Measurements from ENCODE around the gene PYGO2. TPM values are rescaled to one million over a fixed set of nuclear protein-coding genes. Genes with fewer than 3 reads are reported as not detected.
A peak's percentile ranks its signal among the peaks of the same experiment; 100 is the strongest.

Gene PYGO2
- total RNA-seq, 1 experiment from 2014 or later, result 33.2 TPM

DNA sequence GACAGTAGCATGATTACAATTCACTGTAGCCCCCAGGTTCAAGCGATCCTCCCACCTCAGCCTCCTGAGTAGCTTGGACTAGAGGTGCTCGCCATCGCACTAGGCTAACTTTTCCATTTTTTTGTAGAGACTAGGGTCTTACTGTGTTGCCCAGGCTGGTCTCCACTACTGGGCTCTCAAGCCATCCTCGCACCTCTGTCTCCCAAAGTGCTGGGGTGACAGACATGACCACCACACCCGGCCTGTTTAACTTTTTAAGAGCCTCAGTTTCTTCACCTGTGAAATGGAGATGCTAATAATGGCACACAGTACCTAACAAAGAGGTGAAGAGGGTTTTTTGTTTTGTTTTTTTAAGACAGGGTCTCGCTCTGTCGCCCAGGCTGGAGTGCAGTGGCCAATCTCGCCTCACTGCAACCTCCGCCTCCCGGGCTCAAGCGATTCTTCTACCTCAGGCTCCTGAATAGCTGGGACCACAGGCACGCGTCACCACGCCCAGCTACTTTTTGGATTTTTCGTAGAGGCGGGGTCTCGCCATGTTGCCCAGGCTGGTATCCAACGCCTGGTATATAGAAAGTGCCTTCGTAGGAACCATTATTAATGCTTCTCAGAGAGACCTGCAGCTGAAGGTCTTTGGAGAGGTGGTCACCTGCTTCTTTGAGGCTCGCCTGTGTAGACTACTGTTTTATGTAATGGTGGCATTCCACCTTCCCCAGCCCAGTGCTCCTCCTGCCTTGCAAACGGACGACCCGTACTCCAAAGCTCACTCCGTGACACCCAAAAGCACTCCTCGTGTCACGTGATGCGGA is 25.6 kb downstream of the PYGO2 start:
- no peak for DNase-seq
- Histone ChIP-seq H3K9me2 (ENCODE audit: insufficient read depth) (no peaks in the 10 kb centered on the region), H4K20me1 (ENCODE audit: insufficient read depth) (no peaks in the 10 kb centered on the region), H3K79me2 (ENCODE audit: low read depth) (peaks cover 5% of the 10 kb centered on the region; the same call in 1 of the 2 replicates), H3K27ac (peak overlapping the region; percentile 93), H3F3A (ENCODE audit: insufficient read depth, low read depth) (peaks cover 36% of the 10 kb centered on the region; the same call in 1 of the 2 replicates), H3K4me3 (peak overlapping the region; percentile 62), H3K4me2 (peak overlapping the region; percentile 82), H3K36me3 (ENCODE audit: low read depth) (no peaks in the 10 kb centered on the region), H3K4me1 (replicated peaks; ENCODE audit: insufficient read depth) (peaks cover 50% of the 10 kb centered on the region), H2AFZ (peak overlapping the region; percentile 95), H3K27me3 (ENCODE audit: insufficient read depth, low read depth) (no peaks in the 10 kb centered on the region), H3K9me3 (ENCODE audit: insufficient read depth, low read depth) (no peaks in the 10 kb centered on the region)
- TSS peak; percentile 59 for BruUV-seq (replicated peaks)
- intact Hi-C loops (cut with micrococcal nuclease; ENCODE audit: unreplicated experiment), result loop anchor here (2.0 to 5.0 kb wide), 4 partner anchors 65 to 377 kb away; partner anchors contain the start of gene UBE2Q1
- TF ChIP-seq, protein P1, sequence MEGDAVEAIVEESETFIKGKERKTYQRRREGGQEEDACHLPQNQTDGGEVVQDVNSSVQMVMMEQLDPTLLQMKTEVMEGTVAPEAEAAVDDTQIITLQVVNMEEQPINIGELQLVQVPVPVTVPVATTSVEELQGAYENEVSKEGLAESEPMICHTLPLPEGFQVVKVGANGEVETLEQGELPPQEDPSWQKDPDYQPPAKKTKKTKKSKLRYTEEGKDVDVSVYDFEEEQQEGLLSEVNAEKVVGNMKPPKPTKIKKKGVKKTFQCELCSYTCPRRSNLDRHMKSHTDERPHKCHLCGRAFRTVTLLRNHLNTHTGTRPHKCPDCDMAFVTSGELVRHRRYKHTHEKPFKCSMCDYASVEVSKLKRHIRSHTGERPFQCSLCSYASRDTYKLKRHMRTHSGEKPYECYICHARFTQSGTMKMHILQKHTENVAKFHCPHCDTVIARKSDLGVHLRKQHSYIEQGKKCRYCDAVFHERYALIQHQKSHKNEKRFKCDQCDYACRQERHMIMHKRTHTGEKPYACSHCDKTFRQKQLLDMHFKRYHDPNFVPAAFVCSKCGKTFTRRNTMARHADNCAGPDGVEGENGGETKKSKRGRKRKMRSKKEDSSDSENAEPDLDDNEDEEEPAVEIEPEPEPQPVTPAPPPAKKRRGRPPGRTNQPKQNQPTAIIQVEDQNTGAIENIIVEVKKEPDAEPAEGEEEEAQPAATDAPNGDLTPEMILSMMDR (conservative IDR thresholded peaks at IDR 0.05), result no peak
- TF ChIP-seq EZH2 (IDR thresholded peaks at IDR 0.05; ENCODE audit: low read depth), result no peak
- POLR2A ChIA-PET (ENCODE audit: unreplicated experiment), result interaction anchor here (0.6 to 0.7 kb wide), 6 partner anchors 38 to 1014 kb away, joined by 3 to 26 read pairs (median 4); no protein-coding TSS in a partner anchor
- CTCF ChIA-PET, result no interaction called here

DNA sequence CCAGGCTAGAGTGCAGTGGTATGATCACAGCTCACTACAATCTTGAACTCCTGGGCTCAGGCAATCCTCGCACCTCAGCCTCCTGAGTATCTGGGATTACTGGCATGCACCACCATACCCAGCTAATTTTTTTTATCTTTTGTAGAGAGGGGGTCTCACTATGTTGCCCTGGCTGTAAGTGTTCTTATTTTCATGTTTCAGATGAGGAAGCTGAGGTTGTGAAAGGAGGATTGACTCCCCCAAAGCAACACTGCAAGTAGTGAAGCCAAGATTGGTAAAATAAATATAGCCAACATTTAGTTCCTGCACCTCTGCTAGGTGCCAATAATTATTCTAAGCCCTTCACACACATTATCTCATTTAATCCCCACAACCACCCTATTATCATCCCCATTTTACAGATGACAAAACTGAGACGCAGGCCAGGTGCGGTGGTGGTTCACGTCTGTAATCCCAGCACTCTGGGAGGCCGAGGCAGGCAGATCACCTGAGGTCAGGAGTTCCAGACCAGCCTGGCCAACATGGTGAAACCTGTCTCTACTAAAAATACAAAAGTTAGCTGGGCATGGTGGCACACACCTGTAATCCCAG is 27.1 kb downstream of the PYGO2 start:
- H3K9me2 ChIP-seq (ENCODE audit: insufficient read depth), result no peaks in the 10 kb centered on the region
- H3K79me2 ChIP-seq (ENCODE audit: low read depth), result peaks cover 5% of the 10 kb centered on the region; the same call in 1 of the 2 replicates
- intact Hi-C loops (cut with micrococcal nuclease; ENCODE audit: unreplicated experiment), result no loop called here
- peaks cover 42% of the 10 kb centered on the region for H3K4me1 ChIP-seq (replicated peaks; ENCODE audit: insufficient read depth)
- BruUV-seq (replicated peaks), result no TSS peak
- H3K36me3 ChIP-seq (ENCODE audit: low read depth), result no peaks in the 10 kb centered on the region
- no peaks in the 10 kb centered on the region for H3K27me3 ChIP-seq (ENCODE audit: insufficient read depth, low read depth)
- POLR2A ChIA-PET (ENCODE audit: unreplicated experiment), result interaction anchor here (0.6 kb wide), 1 partner anchor 138 kb away, joined by 4 read pairs; no protein-coding TSS in a partner anchor
- no peak for DNase-seq
- H2AFZ ChIP-seq, result no peak overlapping the region
- H3K27ac ChIP-seq, result no peak overlapping the region
- no peaks in the 10 kb centered on the region for H3K9me3 ChIP-seq (ENCODE audit: insufficient read depth, low read depth)
- CTCF ChIA-PET, result no interaction called here
- H4K20me1 ChIP-seq (ENCODE audit: insufficient read depth), result no peaks in the 10 kb centered on the region
- H3F3A ChIP-seq (ENCODE audit: insufficient read depth, low read depth), result peaks cover 36% of the 10 kb centered on the region; the same call in 1 of the 2 replicates
- no peak overlapping the region for H3K4me3 ChIP-seq
- TF ChIP-seq, protein P1 (conservative IDR thresholded peaks at IDR 0.05), result no peak
- no peak for TF ChIP-seq EZH2 (IDR thresholded peaks at IDR 0.05; ENCODE audit: low read depth)
- no peak overlapping the region for H3K4me2 ChIP-seq

DNA sequence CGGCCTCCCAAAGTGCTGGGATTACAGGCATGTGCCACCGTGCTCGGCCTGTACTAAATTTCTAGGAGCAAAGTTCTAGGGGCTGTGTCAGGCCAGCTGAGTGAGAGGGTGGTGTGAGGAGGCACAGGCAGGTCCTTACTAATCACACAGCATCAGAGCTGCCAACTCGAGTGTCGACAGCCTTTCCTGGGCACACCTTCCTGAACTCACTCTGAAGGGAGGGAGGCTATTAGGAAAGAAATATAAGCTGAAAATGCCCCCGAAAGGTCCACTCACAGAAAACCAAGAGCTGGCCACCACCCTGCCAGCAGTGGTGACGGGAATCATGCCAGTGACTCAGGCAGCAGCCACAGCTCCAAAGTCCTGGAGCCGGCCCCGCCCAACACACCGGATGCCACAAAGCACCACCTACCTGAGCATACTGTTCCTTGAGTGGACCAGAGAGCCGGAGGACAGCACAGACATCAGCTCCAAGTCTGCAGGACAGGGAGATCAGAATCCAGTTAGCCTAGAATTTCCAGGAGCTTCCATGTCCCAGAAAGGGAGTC is 29.6 kb downstream of the PYGO2 start:
- Histone ChIP-seq H3K4me2 (peak overlapping the region; percentile 64), H3K9me2 (ENCODE audit: insufficient read depth) (no peaks in the 10 kb centered on the region), H3K79me2 (ENCODE audit: low read depth) (peaks cover 5% of the 10 kb centered on the region; the same call in 1 of the 2 replicates), H2AFZ (peak overlapping the region; percentile 59), H3K27me3 (ENCODE audit: insufficient read depth, low read depth) (no peaks in the 10 kb centered on the region), H4K20me1 (ENCODE audit: insufficient read depth) (no peaks in the 10 kb centered on the region), H3K9me3 (ENCODE audit: insufficient read depth, low read depth) (no peaks in the 10 kb centered on the region), H3K4me1 (replicated peaks; ENCODE audit: insufficient read depth) (peaks cover 23% of the 10 kb centered on the region), H3F3A (ENCODE audit: insufficient read depth, low read depth) (peaks cover 19% of the 10 kb centered on the region; the same call in 1 of the 2 replicates), H3K36me3 (ENCODE audit: low read depth) (no peaks in the 10 kb centered on the region), H3K4me3 (no peak overlapping the region), H3K27ac (peak overlapping the region; percentile 49)
- ChIA-PET POLR2A (ENCODE audit: unreplicated experiment) (interaction anchor here (0.5 to 0.6 kb wide), 6 partner anchors 41 to 986 kb away, joined by 3 to 25 read pairs (median 4); partner anchors contain the start of genes DENND4B and ZBTB7B), CTCF (interaction anchor here (0.5 to 1.2 kb wide), 4 partner anchors 12 to 386 kb away, joined by 3 to 5 read pairs (median 3); no protein-coding TSS in a partner anchor)
- intact Hi-C loops (cut with micrococcal nuclease; ENCODE audit: unreplicated experiment), result no loop called here
- TF ChIP-seq, protein P1 (conservative IDR thresholded peaks at IDR 0.05), result no peak
- TF ChIP-seq EZH2 (IDR thresholded peaks at IDR 0.05; ENCODE audit: low read depth), result no peak
- DNase-seq, result peak; percentile 75 to 84
- BruUV-seq (replicated peaks), result no TSS peak

Data from PC-9 (cell line).